ACC112 (cell line): ENCODE data around the gene BST1.

Experiments
- H2AFZ ChIP-seq: fragments of 200-600 bp; sonication (generic); one replicate; pipeline ENCODE4 v1.6.0; 2017; ENCODE audit warnings: antibody characterized with exemption, low read length; ENCODE audit not compliant: unreplicated experiment
- H3K27ac ChIP-seq: fragments of 200-600 bp; sonication (generic); 2 replicates; pipeline ENCODE4 v1.5.1; 2014; ENCODE audit warnings: low read depth, mild to moderate bottlenecking, antibody characterized with exemption, low read length, moderate library complexity
- H3K27me3 ChIP-seq: fragments of 200-600 bp; sonication (generic); 2 replicates; pipeline ENCODE4 v1.6.1; 2014; ENCODE audit warnings: mild to moderate bottlenecking, antibody characterized with exemption, low read length, moderate library complexity, mixed read lengths; ENCODE audit not compliant: insufficient read depth
- H3K36me3 ChIP-seq: fragments of 200-600 bp; sonication (generic); 2 replicates; pipeline ENCODE4 v1.6.1; 2016; ENCODE audit warnings: mild to moderate bottlenecking, antibody characterized with exemption, low read length, moderate library complexity, mixed read lengths; ENCODE audit not compliant: insufficient read depth
- H3K4me1 ChIP-seq: fragments of 200-600 bp; sonication (generic); one replicate; pipeline ENCODE4 v1.6.1; 2016; ENCODE audit warnings: low read length, mixed read lengths; ENCODE audit not compliant: insufficient read depth, unreplicated experiment, control insufficient read depth
- H3K4me3 ChIP-seq: fragments of 200-600 bp; sonication (generic); 2 replicates; pipeline ENCODE4 v1.5.1; 2014; ENCODE audit warnings: mild to moderate bottlenecking, low read depth, low read length
- H3K79me2 ChIP-seq: fragments of 200-600 bp; sonication (generic); one replicate; pipeline ENCODE4 v1.6.0; 2016; ENCODE audit warnings: low read length; ENCODE audit not compliant: control insufficient read depth, unreplicated experiment, insufficient read depth

Gene BST1

DNA sequence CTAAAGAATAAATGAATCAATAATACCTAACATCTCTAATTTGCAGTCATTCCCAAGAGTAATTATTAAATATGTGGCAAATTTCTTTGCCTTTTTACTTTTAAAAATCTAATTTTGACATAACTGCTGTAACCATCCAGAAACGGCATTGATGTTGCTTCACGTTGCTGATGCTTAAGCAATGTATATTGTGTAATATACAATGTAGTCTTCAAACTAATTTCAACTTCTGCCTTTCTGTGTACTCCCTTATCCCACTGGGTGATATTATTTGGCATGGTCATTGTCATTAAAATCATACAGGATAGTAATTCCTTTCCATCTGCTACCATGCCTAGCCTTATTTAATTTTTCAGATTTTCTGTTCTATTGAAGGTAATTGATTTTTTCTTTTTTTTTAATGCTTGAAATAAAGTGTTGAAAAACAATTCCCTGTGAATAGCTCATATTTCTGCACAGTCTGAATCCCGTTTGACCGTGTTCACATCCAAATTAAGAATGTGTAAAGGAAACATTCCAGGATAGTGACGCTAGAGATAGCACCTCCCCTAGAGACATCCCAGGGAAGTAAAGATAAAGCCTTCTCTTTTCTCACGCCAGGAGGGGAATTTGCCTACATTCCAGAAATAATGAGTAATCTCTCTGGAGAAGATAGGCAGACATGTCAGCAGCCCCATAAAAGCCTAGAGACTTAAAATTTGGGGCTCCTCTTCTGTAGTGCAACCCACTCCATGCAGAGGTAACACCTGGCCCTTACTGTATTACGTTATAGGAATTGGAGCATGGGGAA is 12.7 kb upstream of the BST1 start:
- peak overlapping the region; percentile 18; the same call in 1 of the 2 replicates for H3K4me3 ChIP-seq
- H2AFZ ChIP-seq = no peak overlapping the region
- H3K4me1 ChIP-seq = peaks cover 53% of the 10 kb centered on the region
- H3K79me2 ChIP-seq = peaks cover 7% of the 10 kb centered on the region
- H3K36me3 ChIP-seq = peaks cover 27% of the 10 kb centered on the region
- no peaks in the 10 kb centered on the region for H3K27me3 ChIP-seq
- peak overlapping the region; percentile 98 for H3K27ac ChIP-seq

DNA sequence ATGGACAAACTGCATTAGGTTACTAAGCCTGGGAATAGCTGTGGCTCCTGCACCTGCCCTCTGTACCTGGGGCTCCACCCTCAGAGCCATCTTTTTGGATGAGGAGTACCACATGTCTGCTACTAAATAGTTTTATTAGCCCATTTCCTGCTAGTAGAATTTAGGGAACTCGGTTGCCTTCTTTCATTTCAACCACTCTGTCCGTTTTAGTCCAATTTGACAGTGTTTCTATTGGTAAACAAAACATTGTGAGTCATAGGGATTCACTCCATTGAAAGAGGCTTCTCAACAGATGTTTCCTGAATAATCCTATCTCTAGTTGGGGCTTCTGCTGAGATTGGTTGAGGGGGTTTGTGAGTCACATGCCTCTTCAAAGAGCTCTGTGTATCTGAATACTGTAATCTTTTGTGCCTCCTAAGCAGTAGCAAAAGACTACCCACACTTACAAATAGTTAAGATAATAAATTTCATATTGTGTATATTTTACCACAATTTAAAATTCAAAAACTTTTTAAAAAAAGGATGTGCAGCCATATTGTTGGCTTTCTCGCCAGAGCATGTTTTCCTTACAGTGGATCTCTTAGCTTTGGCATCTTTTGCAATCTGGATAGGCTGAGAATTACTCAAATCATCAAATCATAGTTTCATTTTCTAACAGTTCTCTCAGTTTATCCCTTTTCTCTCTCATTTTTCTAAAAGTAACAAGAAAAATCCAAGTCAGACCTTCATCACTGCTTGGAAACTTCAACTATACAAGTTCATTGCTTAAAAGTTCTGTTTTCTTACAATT is 11.3 kb upstream of the BST1 start:
- Histone ChIP-seq H3K36me3 (peaks cover 14% of the 10 kb centered on the region), H3K4me3 (peak overlapping the region; percentile 18; the same call in 1 of the 2 replicates), H2AFZ (no peak overlapping the region), H3K27me3 (no peaks in the 10 kb centered on the region), H3K4me1 (peaks cover 58% of the 10 kb centered on the region), H3K27ac (peak overlapping the region; percentile 98), H3K79me2 (no peaks in the 10 kb centered on the region)

DNA sequence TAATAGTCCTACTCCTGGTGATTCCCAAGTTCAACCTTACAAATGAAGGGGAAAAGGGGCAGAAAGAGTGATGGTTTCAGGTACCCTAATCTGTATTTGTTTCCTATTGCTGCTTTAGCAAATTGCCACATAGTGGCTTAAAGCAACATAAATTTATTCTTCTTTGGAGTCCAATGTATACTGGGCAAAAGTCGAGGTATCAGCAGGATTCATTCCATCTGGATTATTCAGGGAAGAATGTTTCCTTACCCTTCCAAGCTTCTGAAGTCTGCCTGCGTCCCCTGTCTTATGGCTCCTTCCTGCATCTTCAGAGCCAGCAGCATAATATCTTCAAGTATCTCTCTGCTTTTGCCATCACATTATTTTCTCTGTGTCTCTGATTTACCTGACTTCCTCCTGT is 10.3 kb upstream of the BST1 start:
- peaks cover 5% of the 10 kb centered on the region; the same call in 1 of the 2 replicates for H3K36me3 ChIP-seq

DNA sequence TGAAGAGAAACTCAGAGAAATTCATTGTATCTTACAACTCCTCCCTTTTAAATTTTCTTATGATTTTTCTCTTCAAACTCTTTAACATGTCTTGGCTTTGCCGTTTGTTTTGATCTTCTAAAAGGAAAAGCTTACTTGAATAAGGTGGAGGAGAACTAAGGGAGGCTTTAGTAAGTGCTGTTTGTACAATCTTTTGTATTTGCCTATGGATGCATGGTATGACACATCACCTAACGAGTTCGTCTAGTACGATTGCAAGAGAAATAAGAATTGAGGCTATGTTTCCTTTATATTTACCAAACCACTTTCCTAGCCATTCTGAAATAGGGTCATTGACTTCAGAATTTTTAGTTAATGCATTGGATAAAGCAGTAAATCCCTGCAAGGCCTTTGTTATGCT is 8.4 kb upstream of the BST1 start:
- H2AFZ ChIP-seq = no peak overlapping the region
- peaks cover 41% of the 10 kb centered on the region for H3K4me1 ChIP-seq
- H3K4me3 ChIP-seq = no peak overlapping the region
- no peaks in the 10 kb centered on the region for H3K27me3 ChIP-seq
- no peaks in the 10 kb centered on the region for H3K36me3 ChIP-seq
- H3K79me2 ChIP-seq = no peaks in the 10 kb centered on the region
- H3K27ac ChIP-seq = no peak overlapping the region

More for the DNA sequence above, 10.3 kb upstream of the BST1 start:
- H3K27me3 ChIP-seq = no peaks in the 10 kb centered on the region
- no peak overlapping the region for H3K4me3 ChIP-seq
- peaks cover 52% of the 10 kb centered on the region for H3K4me1 ChIP-seq
- H3K79me2 ChIP-seq = no peaks in the 10 kb centered on the region
- peak overlapping the region; percentile 98; the same call in 1 of the 2 replicates for H3K27ac ChIP-seq
- no peak overlapping the region for H2AFZ ChIP-seq

DNA sequence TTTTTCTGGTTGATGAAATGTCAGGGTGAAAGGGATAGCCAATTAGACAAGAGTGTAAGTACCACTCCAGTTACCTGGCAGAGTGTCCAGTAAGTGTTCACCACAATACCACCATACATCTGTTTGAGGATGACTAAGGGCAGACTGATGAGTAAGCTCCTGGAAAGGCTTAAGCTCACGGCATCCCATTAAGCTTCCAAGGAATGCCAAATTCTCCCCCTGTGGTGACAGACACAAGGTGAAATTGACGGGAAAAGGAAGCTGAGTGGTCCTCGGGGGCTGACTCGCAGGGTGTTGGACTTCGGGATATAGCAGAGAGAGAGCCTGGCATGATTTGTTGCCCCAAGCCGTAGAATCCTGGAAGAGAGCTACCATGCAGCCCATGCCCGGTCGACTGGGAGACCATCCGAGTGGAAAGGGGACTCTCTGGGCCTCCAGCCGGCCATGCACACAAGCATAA is 7.6 kb upstream of the BST1 start:
- no peak overlapping the region for H3K4me3 ChIP-seq
- H3K27me3 ChIP-seq = no peaks in the 10 kb centered on the region
- H3K79me2 ChIP-seq = no peaks in the 10 kb centered on the region
- H2AFZ ChIP-seq = no peak overlapping the region
- peaks cover 32% of the 10 kb centered on the region for H3K4me1 ChIP-seq
- no peaks in the 10 kb centered on the region for H3K36me3 ChIP-seq
- peak overlapping the region; percentile 7; the same call in 1 of the 2 replicates for H3K27ac ChIP-seq

DNA sequence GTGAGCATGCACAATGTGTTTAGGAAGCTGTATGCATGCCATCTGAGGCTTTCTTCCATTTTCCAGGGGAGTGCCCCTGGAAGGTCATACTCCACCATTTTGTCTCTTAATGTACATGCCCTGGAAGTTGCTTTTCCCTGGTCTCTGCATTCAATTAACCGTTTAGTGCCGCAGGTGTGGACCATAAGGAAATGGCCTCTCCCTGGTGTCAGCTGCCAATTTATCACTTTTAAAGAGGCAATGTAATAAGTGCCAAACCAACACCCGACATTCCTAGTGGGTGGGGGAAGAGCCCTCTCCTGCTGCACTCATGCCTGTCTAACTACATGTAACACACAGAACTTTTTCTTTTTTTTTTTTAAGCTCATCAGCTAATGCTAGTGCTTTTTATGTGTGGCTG is 7.1 kb upstream of the BST1 start:
- Histone ChIP-seq H3K4me1 (peaks cover 29% of the 10 kb centered on the region), H3K27me3 (no peaks in the 10 kb centered on the region), H2AFZ (no peak overlapping the region), H3K36me3 (no peaks in the 10 kb centered on the region), H3K79me2 (no peaks in the 10 kb centered on the region), H3K27ac (peak overlapping the region; percentile 7; the same call in 1 of the 2 replicates), H3K4me3 (no peak overlapping the region)

DNA sequence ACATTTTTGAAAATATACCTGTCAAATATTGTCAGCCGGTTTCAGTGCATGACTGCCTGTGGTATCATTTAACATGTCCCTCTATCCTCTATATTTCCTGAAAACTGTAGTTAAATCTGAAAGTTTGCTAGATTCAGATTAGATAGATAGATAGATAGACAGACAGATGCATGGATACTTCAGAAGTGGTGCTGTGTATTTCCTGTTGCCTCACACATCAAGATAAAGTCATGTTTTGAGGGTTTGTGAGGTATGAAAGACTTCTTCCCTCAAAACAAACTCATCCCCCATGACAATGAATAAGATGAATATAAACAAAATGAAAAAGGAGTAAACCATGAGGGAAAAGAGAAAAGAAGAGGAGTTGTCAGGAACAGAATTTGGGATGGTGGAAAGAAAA is 6.0 kb upstream of the BST1 start:
- Histone ChIP-seq H2AFZ (no peak overlapping the region), H3K4me3 (no peak overlapping the region), H3K27me3 (no peaks in the 10 kb centered on the region), H3K4me1 (peaks cover 20% of the 10 kb centered on the region), H3K36me3 (no peaks in the 10 kb centered on the region), H3K27ac (no peak overlapping the region), H3K79me2 (no peaks in the 10 kb centered on the region)

DNA sequence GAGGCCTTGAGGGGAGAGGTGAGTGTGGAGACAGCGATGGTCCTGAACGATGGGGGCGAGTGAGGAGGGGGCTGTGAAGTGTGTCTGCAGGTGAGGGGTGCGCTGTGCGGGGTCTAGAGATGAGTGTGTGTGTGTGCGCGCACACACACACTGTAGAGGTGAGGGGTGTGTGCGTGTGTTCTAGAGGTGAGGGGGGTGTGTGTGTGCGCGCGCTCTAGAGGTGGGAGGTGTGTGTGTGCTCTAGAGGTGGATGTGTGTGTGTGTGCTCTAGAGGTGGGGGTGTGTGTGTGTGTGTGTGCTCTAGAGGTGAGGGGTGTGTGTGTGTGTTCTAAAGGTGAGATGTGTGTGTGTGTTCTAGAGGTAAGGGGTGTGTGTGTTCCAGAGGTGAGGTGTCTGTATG is 574 bp downstream of the BST1 start:
- Histone ChIP-seq H3K27ac (no peak overlapping the region), H3K4me1 (no peaks in the 10 kb centered on the region), H3K79me2 (no peaks in the 10 kb centered on the region), H3K36me3 (no peaks in the 10 kb centered on the region), H3K4me3 (peak overlapping the region; percentile 68), H2AFZ (peak overlapping the region; percentile 70), H3K27me3 (no peaks in the 10 kb centered on the region)

DNA sequence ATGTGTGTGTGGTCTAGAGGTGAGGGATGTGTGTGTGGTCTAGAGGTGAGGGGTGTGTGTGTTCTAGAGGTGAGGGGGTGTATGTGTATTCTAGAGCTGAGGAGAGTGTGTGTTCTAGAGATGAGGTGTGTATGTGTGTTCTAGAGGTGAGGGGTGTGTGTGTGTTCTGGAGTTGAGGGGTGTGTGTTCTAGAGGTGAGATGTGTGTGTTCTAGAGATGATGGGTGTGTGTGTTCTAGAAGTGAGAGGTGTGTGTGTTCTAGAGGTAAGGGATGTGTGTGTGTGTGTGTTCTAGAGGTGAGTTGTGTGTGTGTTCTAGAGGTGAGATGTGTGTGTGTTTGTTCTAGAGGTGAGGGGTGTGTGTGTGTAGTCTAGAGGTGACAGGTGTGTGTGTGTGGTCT is 1.3 kb downstream of the BST1 start:
- Histone ChIP-seq H3K4me1 (no peaks in the 10 kb centered on the region), H3K27ac (no peak overlapping the region), H3K79me2 (no peaks in the 10 kb centered on the region), H3K4me3 (no peak overlapping the region), H3K27me3 (no peaks in the 10 kb centered on the region), H2AFZ (no peak overlapping the region), H3K36me3 (no peaks in the 10 kb centered on the region)

DNA sequence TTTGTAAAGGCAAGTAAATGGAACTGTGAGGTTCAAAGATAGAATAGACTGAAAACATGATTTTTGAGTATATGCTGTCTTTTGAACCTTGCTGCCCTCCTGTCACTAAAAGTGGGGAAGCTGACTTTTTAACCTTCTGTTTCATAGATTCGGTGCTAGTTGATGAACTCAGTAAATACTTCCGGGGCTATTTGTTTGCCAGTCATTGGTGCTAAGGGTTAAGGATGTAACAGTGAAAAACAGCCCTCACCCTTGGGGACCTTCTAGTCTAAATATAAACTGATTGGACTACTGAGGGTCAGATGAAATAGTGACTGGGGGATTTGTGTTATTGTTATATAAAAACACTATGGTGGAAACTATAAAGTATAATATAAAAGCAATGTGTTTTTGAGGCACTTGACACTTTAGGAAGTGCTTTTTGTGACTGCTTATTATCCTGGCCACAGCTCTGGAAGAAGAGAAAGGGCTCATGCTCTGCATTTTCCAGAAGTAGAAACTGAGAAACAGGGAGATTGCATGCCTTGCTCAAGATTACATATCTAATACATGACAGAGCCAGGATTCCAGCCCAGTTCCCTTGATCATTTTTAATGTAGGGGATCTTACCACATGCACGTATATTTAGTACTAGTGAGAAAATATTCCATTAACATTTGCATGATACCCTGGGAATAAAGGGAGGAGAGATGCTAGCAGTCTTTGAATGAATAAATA is 3.9 kb downstream of the BST1 start:
- no peak overlapping the region for H3K27ac ChIP-seq
- H2AFZ ChIP-seq = no peak overlapping the region
- no peaks in the 10 kb centered on the region for H3K36me3 ChIP-seq
- H3K4me1 ChIP-seq = no peaks in the 10 kb centered on the region
- no peaks in the 10 kb centered on the region for H3K79me2 ChIP-seq
- H3K27me3 ChIP-seq = no peaks in the 10 kb centered on the region
- H3K4me3 ChIP-seq = no peak overlapping the region
